HepG2 (cell line): ENCODE measurements around the gene ZNF616. TPM values are rescaled to one million over a fixed set of nuclear protein-coding genes. Genes with fewer than 3 reads are reported as not detected.

ENCODE experiments used
- ELF3 ChIP-seq: IDR thresholded peaks from 2 replicates; pipeline ENCODE4 v1.6.1; 2016; ENCODE audit warnings: missing genetic modification reagents, missing compliant biosample characterization
- KDM1A ChIP-seq: IDR thresholded peaks from 2 replicates; pipeline ENCODE4 v1.6.1; 2016; ENCODE audit warnings: missing compliant biosample characterization
- KDM2A ChIP-seq: sonication (generic); formaldehyde crosslinking; IDR thresholded peaks from 2 replicates; pipeline ENCODE4 v1.4.0; 2020; ENCODE audit warnings: low read depth, missing genetic modification reagents, borderline replicate concordance
- LCORL ChIP-seq, 2 experiments: fragments of 450-650 bp in 1 of 2; sonication (generic) in 1 of 2; formaldehyde crosslinking in 1 of 2; IDR thresholded peaks; 2 replicates each; pipeline versions ENCODE4 v1.5.0 to v1.6.1; 2017 to 2020; ENCODE audit warnings: antibody characterized with exemption in 1 of 2, missing genetic modification reagents in 1 of 2
- MEIS1 ChIP-seq: sonication (generic); formaldehyde crosslinking; IDR thresholded peaks from 2 replicates; pipeline ENCODE4 v1.9.0; 2021; ENCODE audit warnings: mild to moderate bottlenecking, missing genetic modification reagents, moderate library complexity, borderline replicate concordance
- PHF5A ChIP-seq: IDR thresholded peaks from one replicate; pipeline ENCODE4 v1.6.1; 2018; ENCODE audit warnings: low read depth, missing genetic modification reagents; ENCODE audit not compliant: unreplicated experiment
- POLR2G ChIP-seq: fragments of 200-400 bp; formaldehyde crosslinking; IDR thresholded peaks from 2 replicates; pipeline ENCODE4 v1.6.1; 2018; ENCODE audit warnings: mild to moderate bottlenecking, low read depth, low read length, moderate library complexity
- PPARG ChIP-seq: conservative IDR thresholded peaks from 2 replicates; pipeline ENCODE4 v1.6.1; 2016; ENCODE audit warnings: missing biosample characterization, missing genetic modification reagents
- SETDB1 ChIP-seq: sonication (generic); formaldehyde crosslinking; IDR thresholded peaks from 2 replicates; pipeline ENCODE4 v1.5.1; 2020; ENCODE audit warnings: missing genetic modification reagents, mild to moderate bottlenecking, borderline replicate concordance
- SRY ChIP-seq: sonication (generic); formaldehyde crosslinking; IDR thresholded peaks from 2 replicates; pipeline ENCODE4 v1.8.0; 2022; ENCODE audit warnings: mild to moderate bottlenecking, missing genetic modification reagents
- TAF1 ChIP-seq: sonication (generic); formaldehyde crosslinking; IDR thresholded peaks from 2 replicates; pipeline ENCODE4 v1.4.0; 2020; ENCODE audit warnings: missing genetic modification reagents
- TCF7 ChIP-seq: sonication (generic); IDR thresholded peaks from 2 replicates; pipeline ENCODE4 v1.6.1; 2016; ENCODE audit warnings: antibody characterized with exemption, low read depth
- TMF1 ChIP-seq: sonication (generic); formaldehyde crosslinking; IDR thresholded peaks from 2 replicates; pipeline ENCODE4 v1.8.1; 2022; ENCODE audit warnings: low read depth, missing genetic modification reagents
- TSC22D2 ChIP-seq: sonication (generic); formaldehyde crosslinking; IDR thresholded peaks from 2 replicates; pipeline ENCODE4 v1.5.1; 2020; ENCODE audit warnings: missing genetic modification reagents, mild to moderate bottlenecking, borderline replicate concordance
- ZMYM3 ChIP-seq: sonication (generic); formaldehyde crosslinking; IDR thresholded peaks from 2 replicates; pipeline ENCODE4 v1.5.1; 2020; ENCODE audit warnings: mild to moderate bottlenecking, missing genetic modification reagents
- ZNF615 ChIP-seq: sonication (generic); formaldehyde crosslinking; IDR thresholded peaks from 2 replicates; pipeline ENCODE4 v1.5.0; 2020; ENCODE audit warnings: mild to moderate bottlenecking, missing genetic modification reagents, borderline replicate concordance
- ZNF891 ChIP-seq: sonication (generic); formaldehyde crosslinking; IDR thresholded peaks from 2 replicates; pipeline ENCODE4 v1.5.0; 2020; ENCODE audit warnings: mild to moderate bottlenecking, missing genetic modification reagents
- ZSCAN20 ChIP-seq: sonication (generic); formaldehyde crosslinking; IDR thresholded peaks from 2 replicates; pipeline ENCODE4 v1.4.0; 2020; ENCODE audit warnings: missing genetic modification reagents, mild to moderate bottlenecking, borderline replicate concordance
- polyA plus RNA-seq, 8 experiments: library from polyadenylated mRNA; depleted of rRNA in 3 of 8; stranded (reverse) in 7 of 8; unstranded in 1 of 8; fragments of >200 nt; fragmentation: Illumina TruSeq in 4 of 8; extraction: Trizol in 4 of 8; gene quantifications; 2 replicates each; pipeline versions ENCODE4 v1.2.1 to v1.2.3, GENCODE V29; 2011 to 2016; ENCODE audit warnings: low read depth in 4 of 8, missing spikeins in 1 of 8, mixed read lengths in 1 of 8; ENCODE audit not compliant: insufficient read depth in 1 of 8
- total RNA-seq, 5 experiments: library from RNA; depleted of rRNA; stranded (reverse); fragments of >200 nt; fragmentation: Illumina TruSeq; extraction: Trizol; gene quantifications; 2 replicates each; pipeline ENCODE4 v1.2.3, GENCODE V29; 2016; ENCODE audit warnings: low read depth in 1 of 5
- TF ChIP-seq, protein P1 (sequence below): IDR thresholded peaks from 2 replicates; pipeline ENCODE4 v1.6.1; 2016; ENCODE audit warnings: control low read depth
- TF ChIP-seq, protein P2 (sequence below): fragments of 450-650 bp; IDR thresholded peaks from 2 replicates; pipeline ENCODE4 v1.6.1; 2016
- TF ChIP-seq, protein P3 (sequence below): IDR thresholded peaks from 2 replicates; pipeline ENCODE4 v1.6.1; 2016; ENCODE audit warnings: low read depth, missing genetic modification reagents, missing compliant biosample characterization

The ZNF616 gene
- total and polyA plus RNA-seq, 2 of the 13 experiments (the other 11 are each of a cell fraction or from before 2014, with no cell fraction given) = 2.2 to 10.4 TPM

DNA sequence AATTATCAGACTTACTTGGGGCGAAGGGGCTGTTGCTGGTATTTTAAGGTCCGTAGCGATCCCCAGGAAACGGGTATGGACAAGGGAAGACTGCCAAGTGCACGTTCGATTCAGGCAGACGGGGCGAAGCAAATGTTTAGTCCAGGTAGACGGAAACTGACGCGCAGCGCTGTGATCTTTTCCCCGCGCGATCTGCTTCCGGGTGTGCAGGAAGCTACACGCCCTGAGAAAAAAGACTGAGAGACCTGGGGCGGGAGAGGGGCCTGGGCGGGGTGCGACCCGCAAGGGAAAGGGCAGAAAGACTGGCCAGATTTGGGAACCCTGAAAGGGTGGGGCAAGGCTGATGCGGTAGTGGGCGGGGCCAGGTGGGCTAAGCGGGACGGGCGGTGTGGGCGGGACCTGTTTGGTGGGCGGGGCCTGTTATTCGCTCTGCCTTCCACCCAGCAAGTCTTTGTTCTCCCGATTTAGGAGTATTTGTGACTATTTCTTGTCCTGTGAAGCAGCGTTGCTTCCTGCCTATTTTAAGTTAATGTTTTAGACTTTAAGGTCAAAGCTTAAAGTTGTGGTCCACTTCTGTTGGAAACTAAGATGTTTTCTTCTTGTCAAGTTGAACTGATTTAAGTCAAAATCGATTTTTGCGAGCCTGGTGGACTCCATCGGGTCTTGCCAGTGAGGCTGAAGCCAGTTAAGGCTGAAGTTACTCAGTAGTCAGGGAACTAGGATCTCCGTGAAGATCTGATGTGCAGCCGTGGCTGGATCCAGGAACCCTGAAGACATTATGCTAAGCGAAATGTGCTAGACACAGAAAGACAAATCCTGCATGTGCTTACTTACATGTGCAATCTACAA, 31.8 kb upstream of the ZNF616 start, which contains the start of gene ZNF836 (continued):
- TF ChIP-seq PPARG (CRISPR knock-in tag) (no peak), SETDB1 (CRISPR knock-in tag) (no peak), MEIS1 (CRISPR knock-in tag) (no peak), ELF3 (peak; percentile 17; the same call in 1 of the 2 replicates), POLR2G (peak; percentile 51; the same call in 1 of the 2 replicates), TCF7 (no peak), KDM1A (CRISPR knock-in tag) (no peak), PHF5A (CRISPR knock-in tag) (no peak), TSC22D2 (CRISPR knock-in tag) (no peak), ZNF891 (CRISPR knock-in tag) (0 out of 2 replicates have a peak, but pooled peaks have one; percentile 63), SRY (CRISPR knock-in tag) (0 out of 2 replicates have a peak, but pooled peaks have one; percentile 28), LCORL (IDR thresholded peaks at IDR 0.05) (no peak), LCORL (CRISPR knock-in tag; IDR thresholded peaks at IDR 0.05) (peak; percentile 50; the same call in 1 of the 2 replicates), TMF1 (no peak), ZMYM3 (CRISPR knock-in tag) (0 out of 2 replicates have a peak, but pooled peaks have one; percentile 24), ZSCAN20 (CRISPR knock-in tag) (no peak), TAF1 (peak; percentile 55; the same call in 1 of the 2 replicates), KDM2A (CRISPR knock-in tag) (0 out of 2 replicates have a peak, but pooled peaks have one; percentile 58), ZNF615 (CRISPR knock-in tag) (no peak)
- TF ChIP-seq, protein P1, sequence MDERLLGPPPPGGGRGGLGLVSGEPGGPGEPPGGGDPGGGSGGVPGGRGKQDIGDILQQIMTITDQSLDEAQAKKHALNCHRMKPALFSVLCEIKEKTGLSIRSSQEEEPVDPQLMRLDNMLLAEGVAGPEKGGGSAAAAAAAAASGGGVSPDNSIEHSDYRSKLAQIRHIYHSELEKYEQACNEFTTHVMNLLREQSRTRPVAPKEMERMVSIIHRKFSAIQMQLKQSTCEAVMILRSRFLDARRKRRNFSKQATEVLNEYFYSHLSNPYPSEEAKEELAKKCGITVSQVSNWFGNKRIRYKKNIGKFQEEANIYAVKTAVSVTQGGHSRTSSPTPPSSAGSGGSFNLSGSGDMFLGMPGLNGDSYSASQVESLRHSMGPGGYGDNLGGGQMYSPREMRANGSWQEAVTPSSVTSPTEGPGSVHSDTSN = no peak
- TF ChIP-seq, protein P2, sequence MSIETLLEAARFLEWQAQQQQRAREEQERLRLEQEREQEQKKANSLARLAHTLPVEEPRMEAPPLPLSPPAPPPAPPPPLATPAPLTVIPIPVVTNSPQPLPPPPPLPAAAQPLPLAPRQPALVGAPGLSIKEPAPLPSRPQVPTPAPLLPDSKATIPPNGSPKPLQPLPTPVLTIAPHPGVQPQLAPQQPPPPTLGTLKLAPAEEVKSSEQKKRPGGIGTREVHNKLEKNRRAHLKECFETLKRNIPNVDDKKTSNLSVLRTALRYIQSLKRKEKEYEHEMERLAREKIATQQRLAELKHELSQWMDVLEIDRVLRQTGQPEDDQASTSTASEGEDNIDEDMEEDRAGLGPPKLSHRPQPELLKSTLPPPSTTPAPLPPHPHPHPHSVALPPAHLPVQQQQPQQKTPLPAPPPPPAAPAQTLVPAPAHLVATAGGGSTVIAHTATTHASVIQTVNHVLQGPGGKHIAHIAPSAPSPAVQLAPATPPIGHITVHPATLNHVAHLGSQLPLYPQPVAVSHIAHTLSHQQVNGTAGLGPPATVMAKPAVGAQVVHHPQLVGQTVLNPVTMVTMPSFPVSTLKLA = no peak
- TF ChIP-seq, protein P3, sequence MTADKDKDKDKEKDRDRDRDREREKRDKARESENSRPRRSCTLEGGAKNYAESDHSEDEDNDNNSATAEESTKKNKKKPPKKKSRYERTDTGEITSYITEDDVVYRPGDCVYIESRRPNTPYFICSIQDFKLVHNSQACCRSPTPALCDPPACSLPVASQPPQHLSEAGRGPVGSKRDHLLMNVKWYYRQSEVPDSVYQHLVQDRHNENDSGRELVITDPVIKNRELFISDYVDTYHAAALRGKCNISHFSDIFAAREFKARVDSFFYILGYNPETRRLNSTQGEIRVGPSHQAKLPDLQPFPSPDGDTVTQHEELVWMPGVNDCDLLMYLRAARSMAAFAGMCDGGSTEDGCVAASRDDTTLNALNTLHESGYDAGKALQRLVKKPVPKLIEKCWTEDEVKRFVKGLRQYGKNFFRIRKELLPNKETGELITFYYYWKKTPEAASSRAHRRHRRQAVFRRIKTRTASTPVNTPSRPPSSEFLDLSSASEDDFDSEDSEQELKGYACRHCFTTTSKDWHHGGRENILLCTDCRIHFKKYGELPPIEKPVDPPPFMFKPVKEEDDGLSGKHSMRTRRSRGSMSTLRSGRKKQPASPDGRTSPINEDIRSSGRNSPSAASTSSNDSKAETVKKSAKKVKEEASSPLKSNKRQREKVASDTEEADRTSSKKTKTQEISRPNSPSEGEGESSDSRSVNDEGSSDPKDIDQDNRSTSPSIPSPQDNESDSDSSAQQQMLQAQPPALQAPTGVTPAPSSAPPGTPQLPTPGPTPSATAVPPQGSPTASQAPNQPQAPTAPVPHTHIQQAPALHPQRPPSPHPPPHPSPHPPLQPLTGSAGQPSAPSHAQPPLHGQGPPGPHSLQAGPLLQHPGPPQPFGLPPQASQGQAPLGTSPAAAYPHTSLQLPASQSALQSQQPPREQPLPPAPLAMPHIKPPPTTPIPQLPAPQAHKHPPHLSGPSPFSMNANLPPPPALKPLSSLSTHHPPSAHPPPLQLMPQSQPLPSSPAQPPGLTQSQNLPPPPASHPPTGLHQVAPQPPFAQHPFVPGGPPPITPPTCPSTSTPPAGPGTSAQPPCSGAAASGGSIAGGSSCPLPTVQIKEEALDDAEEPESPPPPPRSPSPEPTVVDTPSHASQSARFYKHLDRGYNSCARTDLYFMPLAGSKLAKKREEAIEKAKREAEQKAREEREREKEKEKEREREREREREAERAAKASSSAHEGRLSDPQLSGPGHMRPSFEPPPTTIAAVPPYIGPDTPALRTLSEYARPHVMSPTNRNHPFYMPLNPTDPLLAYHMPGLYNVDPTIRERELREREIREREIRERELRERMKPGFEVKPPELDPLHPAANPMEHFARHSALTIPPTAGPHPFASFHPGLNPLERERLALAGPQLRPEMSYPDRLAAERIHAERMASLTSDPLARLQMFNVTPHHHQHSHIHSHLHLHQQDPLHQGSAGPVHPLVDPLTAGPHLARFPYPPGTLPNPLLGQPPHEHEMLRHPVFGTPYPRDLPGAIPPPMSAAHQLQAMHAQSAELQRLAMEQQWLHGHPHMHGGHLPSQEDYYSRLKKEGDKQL = no peak
